OCI-LY1 (cell line): ENCODE results near the gene RASGEF1C.

Source experiments
- H2AFZ ChIP-seq: fragments of 200-600 bp; sonication (generic), shearing (Covaris generic); 2 replicates; pipeline ENCODE4 v1.6.0; 2014; ENCODE audit warnings: antibody characterized with exemption, mild to moderate bottlenecking, low read length
- H3F3A ChIP-seq: fragments of 200-600 bp; sonication (generic), shearing (Covaris generic); 2 replicates; pipeline ENCODE4 v1.6.0; 2014; ENCODE audit warnings: mild to moderate bottlenecking, antibody characterized with exemption, low read length, moderate library complexity; ENCODE audit not compliant: insufficient read depth
- H3K27ac ChIP-seq: fragments of 200-600 bp; sonication (generic); 2 replicates; pipeline ENCODE4 v1.5.1; 2014; ENCODE audit warnings: low read length, mixed run types, mild to moderate bottlenecking, low read depth; ENCODE audit not compliant: poor library complexity, severe bottlenecking
- H3K27me3 ChIP-seq: fragments of 200-600 bp; sonication (generic); 2 replicates; pipeline ENCODE4 v1.6.0; 2014; ENCODE audit warnings: antibody characterized with exemption, mild to moderate bottlenecking, low read length, moderate library complexity; ENCODE audit not compliant: insufficient read depth
- H3K36me3 ChIP-seq: fragments of 200-600 bp; sonication (generic); 2 replicates; pipeline ENCODE4 v1.6.1; 2014; ENCODE audit warnings: mild to moderate bottlenecking, antibody characterized with exemption, low read length, moderate library complexity, mixed read lengths; ENCODE audit not compliant: insufficient read depth
- H3K4me1 ChIP-seq: fragments of 200-600 bp; sonication (generic); 2 replicates; pipeline ENCODE4 v1.5.1; 2014; ENCODE audit warnings: mild to moderate bottlenecking, low read length, moderate library complexity; ENCODE audit not compliant: insufficient read depth, severe bottlenecking
- H3K4me2 ChIP-seq: fragments of 200-600 bp; sonication (generic), shearing (Covaris generic); 2 replicates; pipeline ENCODE4 v1.6.1; 2014; ENCODE audit warnings: low read length
- H3K4me3 ChIP-seq: fragments of 200-600 bp; sonication (generic); 2 replicates; pipeline ENCODE4 v1.5.1; 2014; ENCODE audit warnings: low read length, low read depth, mild to moderate bottlenecking, mixed read lengths; ENCODE audit not compliant: poor library complexity, severe bottlenecking
- H3K79me2 ChIP-seq: fragments of 200-600 bp; shearing (Covaris generic); 2 replicates; pipeline ENCODE4 v1.6.1; 2016; ENCODE audit warnings: mixed run types, low read length, mixed read lengths; ENCODE audit not compliant: insufficient read depth
- H3K9ac ChIP-seq: fragments of 200-600 bp; sonication (generic), shearing (Covaris generic); 2 replicates; pipeline ENCODE4 v1.6.1; 2014; ENCODE audit warnings: mild to moderate bottlenecking, low read length, mixed read lengths
- H3K9me2 ChIP-seq: fragments of 200-600 bp; sonication (generic), shearing (Covaris generic); 2 replicates; pipeline ENCODE4 v1.6.1; 2014; ENCODE audit warnings: low read depth, mild to moderate bottlenecking, low read length, mixed read lengths
- H3K9me3 ChIP-seq: fragments of 200-600 bp; shearing (Covaris generic); 2 replicates; pipeline ENCODE4 v1.6.1; 2014; ENCODE audit warnings: low read length, mixed read lengths
- H4K20me1 ChIP-seq: fragments of 200-600 bp; sonication (generic), shearing (Covaris generic); 2 replicates; pipeline ENCODE4 v1.6.0; 2016; ENCODE audit warnings: mild to moderate bottlenecking, low read length; ENCODE audit not compliant: insufficient read depth
- CTCF ChIP-seq: fragments of 200-600 bp; sonication (generic), shearing (Covaris generic); IDR thresholded peaks from 2 replicates; pipeline ENCODE4 v1.5.1; 2017; ENCODE audit warnings: mild to moderate bottlenecking, antibody characterized with exemption, low read length, moderate library complexity, mixed read lengths
- EZH2 ChIP-seq: fragments of 200-600 bp; sonication (generic), shearing (Covaris generic); IDR thresholded peaks from 2 replicates; pipeline ENCODE4 v1.8.0; 2017; ENCODE audit warnings: borderline replicate concordance, mixed run types, mild to moderate bottlenecking, antibody characterized with exemption, low read length, moderate library complexity, mixed read lengths

The RASGEF1C gene

GRCh38 chr5:180156141-180156540 is 52.9 kb downstream of the RASGEF1C start:
- Histone ChIP-seq H3K4me2 (no peak overlapping the region), H3K36me3 (no peaks in the 10 kb centered on the region), H3K9ac (no peak overlapping the region), H4K20me1 (no peaks in the 10 kb centered on the region), H3K79me2 (no peaks in the 10 kb centered on the region), H3K9me2 (no peaks in the 10 kb centered on the region), H2AFZ (no peak overlapping the region), H3K27ac (no peak overlapping the region), H3K9me3 (no peaks in the 10 kb centered on the region), H3K27me3 (peaks cover 5% of the 10 kb centered on the region; the same call in 1 of the 2 replicates), H3K4me3 (no peak overlapping the region), H3K4me1 (no peaks in the 10 kb centered on the region), H3F3A (no peaks in the 10 kb centered on the region)
- TF ChIP-seq CTCF, result no peak
- TF ChIP-seq EZH2, result no peak

GRCh38 chr5:180155365-180155926 is 53.6 kb downstream of the RASGEF1C start:
- H3K27ac ChIP-seq, result no peak overlapping the region
- H3F3A ChIP-seq, result no peaks in the 10 kb centered on the region
- H3K36me3 ChIP-seq, result no peaks in the 10 kb centered on the region
- no peaks in the 10 kb centered on the region for H3K4me1 ChIP-seq
- no peak overlapping the region for H2AFZ ChIP-seq
- H3K9me3 ChIP-seq, result no peaks in the 10 kb centered on the region
- no peaks in the 10 kb centered on the region for H4K20me1 ChIP-seq
- peaks cover 5% of the 10 kb centered on the region; the same call in 1 of the 2 replicates for H3K27me3 ChIP-seq
- TF ChIP-seq CTCF (no peak), EZH2 (no peak)
- H3K9ac ChIP-seq, result no peak overlapping the region
- H3K79me2 ChIP-seq, result no peaks in the 10 kb centered on the region
- no peaks in the 10 kb centered on the region for H3K9me2 ChIP-seq
- no peak overlapping the region for H3K4me2 ChIP-seq
- no peak overlapping the region for H3K4me3 ChIP-seq

GRCh38 chr5:180154821-180155364 is 54.1 kb downstream of the RASGEF1C start:
- Histone ChIP-seq H3F3A (no peaks in the 10 kb centered on the region), H3K27me3 (peaks cover 5% of the 10 kb centered on the region; the same call in 1 of the 2 replicates), H3K79me2 (no peaks in the 10 kb centered on the region), H3K4me3 (no peak overlapping the region), H3K9me3 (no peaks in the 10 kb centered on the region), H3K4me1 (no peaks in the 10 kb centered on the region), H3K4me2 (no peak overlapping the region), H3K9ac (no peak overlapping the region), H3K36me3 (no peaks in the 10 kb centered on the region), H4K20me1 (no peaks in the 10 kb centered on the region), H2AFZ (no peak overlapping the region), H3K27ac (no peak overlapping the region), H3K9me2 (no peaks in the 10 kb centered on the region)
- no peak for TF ChIP-seq EZH2
- no peak for TF ChIP-seq CTCF
